IMR-90 (cell line): ENCODE data around the gene KIF22. TPM values are rescaled to one million over a fixed set of nuclear protein-coding genes. Genes with fewer than 3 reads are reported as not detected.

Experiments
- ATAC-seq: fragments of 200-7000 bp; cut with Tn5 transposase; 2 replicates; pipeline ENCODE4 v1.9.1; 2020; ENCODE audit warnings: low read depth, mild to moderate bottlenecking, moderate library complexity
- BruUV-seq: library from RNA; stranded (reverse); fragments of 400-500 nt; replicated peaks from 2 replicates; lab custom pipeline; 2021; lab: Mats Ljungman, UMichigan
- CTCF ChIA-PET: fragments of 300-600 bp; formaldehyde crosslinking; extraction: SDS; loops from one replicate; lab custom pipeline; 2021; ENCODE audit warnings: antibody characterized with exemption; lab: Yijun Ruan, JAX
- POLR2A ChIA-PET: fragments of 300-600 bp; sonication (Branson Sonifier 250); formaldehyde crosslinking; loops from one replicate; lab custom pipeline; 2022; ENCODE audit warnings: antibody characterized with exemption; ENCODE audit not compliant: unreplicated experiment; lab: Charles Lee
- DNase-seq: peaks from one replicate; pipeline ENCODE4 v3.0.0; 2013
- H2AFZ ChIP-seq: replicated peaks from 2 replicates; pipeline ENCODE3; 2013; ENCODE audit warnings: low read length, mild to moderate bottlenecking; ENCODE audit not compliant: poor library complexity
- H2AK5ac ChIP-seq: 2 replicates; pipeline ENCODE4 v1.6.1; 2013; ENCODE audit warnings: low read depth, low read length, inconsistent platforms
- H2AK9ac ChIP-seq: replicated peaks from 2 replicates; pipeline ENCODE3; 2013; ENCODE audit warnings: mild to moderate bottlenecking, low read depth, low read length, moderate library complexity; ENCODE audit not compliant: poor library complexity
- H2BK120ac ChIP-seq: 2 replicates; pipeline ENCODE4 v1.6.1; 2013; ENCODE audit warnings: low read depth, low read length, inconsistent platforms
- H2BK15ac ChIP-seq: 3 replicates; pipeline ENCODE4 v1.6.1; 2013; ENCODE audit warnings: low read depth, low read length, inconsistent platforms
- H2BK20ac ChIP-seq: 2 replicates; pipeline ENCODE4 v1.6.1; 2013; ENCODE audit warnings: low read depth, mild to moderate bottlenecking, inconsistent platforms, low read length, moderate library complexity
- H2BK5ac ChIP-seq: 2 replicates; pipeline ENCODE4 v1.6.1; 2013; ENCODE audit warnings: mild to moderate bottlenecking, low read depth, low read length, inconsistent platforms; ENCODE audit not compliant: poor library complexity, severe bottlenecking
- H3K14ac ChIP-seq: replicated peaks from 2 replicates; pipeline ENCODE4 v1.6.1; 2013; ENCODE audit warnings: low read depth, low read length, inconsistent platforms
- H3K18ac ChIP-seq: 2 replicates; pipeline ENCODE4 v1.6.1; 2013; ENCODE audit warnings: low read depth, low read length, control low read depth
- H3K23ac ChIP-seq: 2 replicates; pipeline ENCODE4 v1.6.1; 2013; ENCODE audit warnings: low read depth, low read length, inconsistent platforms
- H3K27ac ChIP-seq: 2 replicates; pipeline ENCODE4 v1.5.1; 2013; ENCODE audit warnings: mild to moderate bottlenecking, control low read depth, low read length; ENCODE audit not compliant: insufficient read depth
- H3K27me3 ChIP-seq: 2 replicates; pipeline ENCODE4 v1.6.1; 2013; ENCODE audit warnings: low read length; ENCODE audit not compliant: control insufficient read depth, insufficient read depth
- H3K36me3 ChIP-seq: 2 replicates; pipeline ENCODE4 v1.6.1; 2013; ENCODE audit warnings: low read length, mixed read lengths; ENCODE audit not compliant: control insufficient read depth, insufficient read depth
- H3K4ac ChIP-seq: 2 replicates; pipeline ENCODE4 v1.6.1; 2013; ENCODE audit warnings: low read depth, low read length, inconsistent platforms
- H3K4me1 ChIP-seq: 2 replicates; pipeline ENCODE4 v1.6.1; 2013; ENCODE audit warnings: low read length, mixed read lengths; ENCODE audit not compliant: control insufficient read depth, insufficient read depth
- H3K4me2 ChIP-seq: 2 replicates; pipeline ENCODE4 v1.6.1; 2013; ENCODE audit warnings: low read depth, mild to moderate bottlenecking, control low read depth, low read length, moderate library complexity
- H3K4me3 ChIP-seq: 2 replicates; pipeline ENCODE4 v1.5.1; 2013; ENCODE audit warnings: low read depth, mild to moderate bottlenecking, control low read depth, low read length, moderate library complexity; ENCODE audit not compliant: insufficient read depth
- H3K56ac ChIP-seq: 2 replicates; pipeline ENCODE4 v1.6.1; 2013; ENCODE audit warnings: low read length, inconsistent platforms; ENCODE audit not compliant: insufficient read depth; ENCODE audit errors: extremely low read depth
- H3K79me1 ChIP-seq, 2 experiments: 2 replicates each; pipeline ENCODE4 v1.6.1; 2013; ENCODE audit warnings: low read length in 2 of 2, inconsistent platforms in 1 of 2, low read depth in 1 of 2
- H3K9ac ChIP-seq: 2 replicates; pipeline ENCODE4 v1.6.1; 2013; ENCODE audit warnings: low read depth, low read length, control low read depth
- H3K9me1 ChIP-seq: 2 replicates; pipeline ENCODE4 v1.6.1; 2013; ENCODE audit warnings: low read length, inconsistent platforms; ENCODE audit not compliant: insufficient read depth
- H3K9me3 ChIP-seq: 2 replicates; pipeline ENCODE4 v1.6.1; 2013; ENCODE audit warnings: low read length; ENCODE audit not compliant: control insufficient read depth, insufficient read depth
- H4K20me1 ChIP-seq: 2 replicates; pipeline ENCODE4 v1.6.1; 2013; ENCODE audit warnings: low read length, inconsistent platforms; ENCODE audit not compliant: insufficient read depth
- H4K5ac ChIP-seq: 2 replicates; pipeline ENCODE4 v1.6.1; 2013; ENCODE audit warnings: mild to moderate bottlenecking, low read depth, low read length, control low read depth
- H4K8ac ChIP-seq, 2 experiments: 2 replicates each; pipeline ENCODE4 v1.6.1; 2013; ENCODE audit warnings: low read depth in 2 of 2, low read length in 2 of 2, control low read depth in 1 of 2, inconsistent platforms in 1 of 2
- H4K91ac ChIP-seq: 2 replicates; pipeline ENCODE4 v1.6.1; 2013; ENCODE audit warnings: low read depth, low read length, inconsistent platforms; ENCODE audit not compliant: insufficient read depth
- BHLHE40 ChIP-seq: fragments of 150-350 bp; IDR thresholded peaks from 2 replicates; pipeline ENCODE4 v1.6.1; 2016; ENCODE audit warnings: mild to moderate bottlenecking, low read depth, low read length
- CEBPB ChIP-seq: IDR thresholded peaks from 2 replicates; pipeline ENCODE4 v1.6.1; 2012; ENCODE audit warnings: low read depth, low read length, improper control_type of control experiment
- CHD1 ChIP-seq: IDR thresholded peaks from 2 replicates; pipeline ENCODE4 v1.6.1; 2012; ENCODE audit warnings: low read depth, low read length, improper control_type of control experiment
- CTCF ChIP-seq: conservative IDR thresholded peaks from 2 replicates; pipeline ENCODE4 v1.5.1; 2012; ENCODE audit warnings: mild to moderate bottlenecking, low read depth, low read length, improper control_type of control experiment
- ELK1 ChIP-seq: fragments of 150-350 bp; IDR thresholded peaks from 2 replicates; pipeline ENCODE4 v1.6.1; 2016; ENCODE audit warnings: low read depth, mild to moderate bottlenecking, low read length, moderate library complexity, borderline replicate concordance
- FOS ChIP-seq: fragments of 150-350 bp; IDR thresholded peaks from 2 replicates; pipeline ENCODE4 v1.6.1; 2016; ENCODE audit warnings: low read depth, low read length
- MAFK ChIP-seq: IDR thresholded peaks from 2 replicates; pipeline ENCODE4 v1.6.1; 2012; ENCODE audit warnings: low read depth, low read length, improper control_type of control experiment
- MAZ ChIP-seq: IDR thresholded peaks from 2 replicates; pipeline ENCODE4 v1.6.1; 2012; ENCODE audit warnings: low read depth, mild to moderate bottlenecking, low read length, improper control_type of control experiment, moderate library complexity, borderline replicate concordance
- MXI1 ChIP-seq: IDR thresholded peaks from 2 replicates; pipeline ENCODE4 v1.6.1; 2012; ENCODE audit warnings: low read depth, mild to moderate bottlenecking, low read length, moderate library complexity, borderline replicate concordance
- NFE2L2 ChIP-seq: fragments of 150-350 bp; IDR thresholded peaks from 2 replicates; pipeline ENCODE4 v1.6.1; 2016; ENCODE audit warnings: low read depth, mild to moderate bottlenecking, low read length
- POLR2A ChIP-seq: IDR thresholded peaks from 2 replicates; pipeline ENCODE4 v1.6.1; 2012; ENCODE audit warnings: mild to moderate bottlenecking, low read depth, low read length
- RAD21 ChIP-seq: IDR thresholded peaks from 2 replicates; pipeline ENCODE4 v1.6.1; 2012; ENCODE audit warnings: low read length, improper control_type of control experiment
- RCOR1 ChIP-seq: IDR thresholded peaks from 2 replicates; pipeline ENCODE4 v1.6.1; 2012; ENCODE audit warnings: mild to moderate bottlenecking, low read length, improper control_type of control experiment; ENCODE audit not compliant: insufficient replicate concordance
- RFX5 ChIP-seq: IDR thresholded peaks from 2 replicates; pipeline ENCODE4 v1.8.0; 2012; ENCODE audit warnings: low read depth, mild to moderate bottlenecking, low read length, moderate library complexity
- SMC3 ChIP-seq: fragments of 150-350 bp; IDR thresholded peaks from 2 replicates; pipeline ENCODE4 v1.6.1; 2016; ENCODE audit warnings: low read depth, mild to moderate bottlenecking, antibody characterized with exemption, low read length, moderate library complexity
- USF2 ChIP-seq: fragments of 150-350 bp; IDR thresholded peaks from 2 replicates; pipeline ENCODE4 v1.6.1; 2017; ENCODE audit warnings: mild to moderate bottlenecking, antibody characterized with exemption, low read length, low read depth
- WGBS, 2 experiments: methylation state at CpG; one replicate each; pipeline versions ENCODE4 v1.1.5 to v1.1.7; 2013; ENCODE audit warnings: missing lambda C conversion rate in 2 of 2; ENCODE audit not compliant: insufficient read length in 1 of 2; ENCODE audit errors: extremely low coverage in 2 of 2; 5-methylcytosine and 5-hydroxymethylcytosine counted together
- dilution Hi-C: fragments of 300-500 bp; cut with HindIII; formaldehyde crosslinking; loops from one replicate; pipeline ENCODE4 v1.14.3; 2018; ENCODE audit warnings: low sequenced_read_pairs; ENCODE audit not compliant: unreplicated experiment
- in situ Hi-C: fragments of 300-500 bp; cut with MboI; formaldehyde crosslinking; loops from 3 replicates; pipeline ENCODE4 v1.14.3; 2019; ENCODE audit warnings: low sequenced_read_pairs, inconsistent platforms, mixed read lengths
- intact Hi-C: fragments of 100-400 bp; cut with micrococcal nuclease; formaldehyde crosslinking; loops from 2 replicates; pipeline ENCODE4 v1.10.0; 2022
- polyA plus RNA-seq, 3 experiments: library from polyadenylated mRNA; depleted of rRNA; stranded (reverse); fragments of >200 nt; gene quantifications; 2 replicates each; pipeline ENCODE4 v1.2.3, GENCODE V29; 2012; ENCODE audit warnings: low replicate concordance in 1 of 3
- total RNA-seq: library from RNA; depleted of rRNA; stranded (reverse); fragments of >200 nt; gene quantifications from 2 replicates; pipeline ENCODE4 v1.2.3, GENCODE V29; 2012

Gene KIF22
- total and polyA plus RNA-seq, 2 of the 4 experiments (the other 2 are of a cell fraction) = 43.0 to 65.1 TPM

- in situ Hi-C loops (no loop called here), dilution Hi-C loops (no loop called here), intact Hi-C loops (loop anchor here (5.0 kb wide), 1 partner anchor 204 kb away; the partner anchor contains the start of gene C16orf92)
- no peak overlapping the region for H2BK15ac ChIP-seq
- H4K20me1 ChIP-seq = no peaks in the 10 kb centered on the region
- H3K9ac ChIP-seq = no peak overlapping the region
- H3K4ac ChIP-seq = no peak overlapping the region
- H2BK5ac ChIP-seq = no peak overlapping the region
- H3K36me3 ChIP-seq = peaks cover 6% of the 10 kb centered on the region
- no peak for ATAC-seq
- no peak overlapping the region for H3K14ac ChIP-seq
- peaks cover 13% of the 10 kb centered on the region; the same call in 1 of the 2 replicates for H3K9me1 ChIP-seq
- H3K79me1 ChIP-seq = peaks cover 14 to 67% of the 10 kb centered on the region in 2 experiments; a peak in 3 of 4 replicates
- no peak overlapping the region for H3K27ac ChIP-seq
- ChIA-PET POLR2A (no interaction called here), CTCF (interaction anchor here (0.6 kb wide), 2 partner anchors 175 to 203 kb away, joined by 3 to 5 read pairs; no protein-coding TSS in a partner anchor)
- no peaks in the 10 kb centered on the region for H3K9me3 ChIP-seq
- no peak overlapping the region for H3K23ac ChIP-seq
- WGBS, 2 experiments = no CpG with 5 or more reads among the region's 4 CpGs
- H3K56ac ChIP-seq = no peak overlapping the region
- no peak overlapping the region for H3K4me3 ChIP-seq
- H3K18ac ChIP-seq = no peak overlapping the region
- H2BK20ac ChIP-seq = no peak overlapping the region
- no peak overlapping the region for H3K4me2 ChIP-seq
- TF ChIP-seq CTCF (no peak), USF2 (no peak), RFX5 (no peak), ELK1 (no peak), CHD1 (no peak), MAFK (no peak), BHLHE40 (no peak), CEBPB (no peak), SMC3 (no peak), MAZ (no peak), RAD21 (no peak), NFE2L2 (no peak), POLR2A (no peak), FOS (no peak), RCOR1 (no peak), MXI1 (no peak)
- H2AFZ ChIP-seq = no peak overlapping the region
- peaks cover 19% of the 10 kb centered on the region for H3K4me1 ChIP-seq
- no peak overlapping the region for H4K5ac ChIP-seq
- no TSS peak for BruUV-seq
- no peak overlapping the region for H4K91ac ChIP-seq
- H2BK120ac ChIP-seq = no peak overlapping the region
- H4K8ac ChIP-seq = no peak overlapping the region
- DNase-seq = no peak
- H3K27me3 ChIP-seq = no peaks in the 10 kb centered on the region
- no peak overlapping the region for H2AK5ac ChIP-seq
- H2AK9ac ChIP-seq = no peak overlapping the region
Observed at GRCh38 chr16:29818082-29818481, 27.5 kb downstream of the KIF22 start.
